ENCODE measurements around the gene KCNH1.

The KCNH1 gene

GRCh38 chr1:210731193-210731592 lies 402.8 kb downstream of the KCNH1 start:
- peak in 1 of 2 experiments; percentile 36 for DNase-seq (ENCODE audit: low read depth in 1 of 2, low spot score in 1 of 2)
- TF ChIP-seq JUND (IDR thresholded peaks at IDR 0.05; ENCODE audit: low read depth) = no peak
- in situ Hi-C loops (cut with HindIII; ENCODE audit: low pct_unique_long_range_greater_than_20kb, low sequenced_read_pairs) = no loop called here

GRCh38 chr1:210730023-210730422 lies 403.9 kb downstream of the KCNH1 start:
- DNase-seq (ENCODE audit: low read depth in 1 of 2, low spot score in 1 of 2) = peak in 1 of 2 experiments; percentile 50
- no peak; the same call in 1 of the 2 replicates for TF ChIP-seq JUND (IDR thresholded peaks at IDR 0.05; ENCODE audit: low read depth)
- in situ Hi-C loops (cut with HindIII; ENCODE audit: low pct_unique_long_range_greater_than_20kb, low sequenced_read_pairs) = no loop called here

DNA sequence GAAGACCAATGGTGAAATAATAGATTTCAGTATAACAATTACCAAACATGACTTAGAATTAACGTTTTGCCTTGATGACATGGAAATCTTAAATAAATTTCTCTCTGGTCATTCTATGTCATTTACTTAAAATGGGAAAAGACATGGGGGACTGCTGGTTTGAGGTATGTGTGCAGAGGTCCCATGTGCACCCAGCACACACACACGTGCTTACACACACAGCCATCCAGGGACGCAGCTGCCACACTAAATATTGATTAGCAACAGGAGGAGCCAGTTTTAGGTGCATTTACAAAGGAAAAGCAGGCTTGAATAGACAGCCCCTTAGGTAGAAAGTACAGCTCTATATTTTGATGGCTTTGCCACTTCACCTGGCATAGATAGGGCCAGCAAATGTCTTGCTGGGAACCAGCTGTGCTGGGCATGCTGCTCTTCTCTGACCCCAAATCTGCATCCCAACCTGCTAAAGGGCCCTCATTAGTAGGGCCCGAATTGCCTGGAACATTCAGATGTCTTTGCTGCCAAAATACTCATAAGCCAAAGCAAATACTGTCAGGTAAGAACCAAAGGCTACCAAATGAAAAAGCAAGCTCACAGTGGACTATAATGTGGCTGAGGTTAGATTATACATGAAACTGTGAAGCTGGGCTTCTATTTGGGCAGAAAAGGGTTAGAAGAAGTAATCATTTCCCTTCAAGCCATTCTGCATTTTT lies 405.4 kb downstream of the KCNH1 start:
- DNase-seq (ENCODE audit: low read depth in 1 of 2, low spot score in 1 of 2) = no peak
- in situ Hi-C loops (cut with HindIII; ENCODE audit: low pct_unique_long_range_greater_than_20kb, low sequenced_read_pairs) = no loop called here
- TF ChIP-seq JUND (IDR thresholded peaks at IDR 0.05; ENCODE audit: low read depth) = no peak

DNA sequence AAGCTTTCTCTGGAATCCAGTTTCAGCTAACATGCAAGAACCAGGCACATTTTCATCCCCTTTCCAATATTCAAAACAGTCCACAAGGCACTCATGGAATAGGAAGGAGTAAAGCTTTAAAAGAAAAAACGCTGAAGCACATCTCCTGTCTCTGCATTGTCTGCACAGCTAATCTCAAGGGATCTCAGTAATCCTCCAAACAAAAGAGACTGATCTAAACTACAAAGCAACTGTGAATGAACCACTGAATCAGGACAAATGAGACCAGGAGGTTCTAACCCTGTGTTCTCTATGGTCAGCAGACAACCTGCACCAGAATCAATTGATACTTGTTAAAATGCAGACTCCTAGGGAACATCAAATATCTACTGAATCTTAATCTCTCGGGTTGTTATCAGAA lies 406.2 kb downstream of the KCNH1 start:
- no peak for DNase-seq (ENCODE audit: low read depth in 1 of 2, low spot score in 1 of 2)
- TF ChIP-seq JUND (IDR thresholded peaks at IDR 0.05; ENCODE audit: low read depth) = no peak
- in situ Hi-C loops (cut with HindIII; ENCODE audit: low pct_unique_long_range_greater_than_20kb, low sequenced_read_pairs) = no loop called here

- TF ChIP-seq JUND (IDR thresholded peaks at IDR 0.05; ENCODE audit: low read depth) = no peak
- in situ Hi-C loops (cut with HindIII; ENCODE audit: low pct_unique_long_range_greater_than_20kb, low sequenced_read_pairs) = no loop called here
- DNase-seq (ENCODE audit: low read depth in 1 of 2, low spot score in 1 of 2) = peak; percentile 21 to 86
Measured at GRCh38 chr1:210726621-210727020, 407.3 kb downstream of the KCNH1 start.

- no peak for TF ChIP-seq JUND (IDR thresholded peaks at IDR 0.05; ENCODE audit: low read depth)
- in situ Hi-C loops (cut with HindIII; ENCODE audit: low pct_unique_long_range_greater_than_20kb, low sequenced_read_pairs) = no loop called here
- DNase-seq (ENCODE audit: low read depth in 1 of 2, low spot score in 1 of 2) = no peak
Measured at GRCh38 chr1:210724768-210725167, 409.2 kb downstream of the KCNH1 start.

DNA sequence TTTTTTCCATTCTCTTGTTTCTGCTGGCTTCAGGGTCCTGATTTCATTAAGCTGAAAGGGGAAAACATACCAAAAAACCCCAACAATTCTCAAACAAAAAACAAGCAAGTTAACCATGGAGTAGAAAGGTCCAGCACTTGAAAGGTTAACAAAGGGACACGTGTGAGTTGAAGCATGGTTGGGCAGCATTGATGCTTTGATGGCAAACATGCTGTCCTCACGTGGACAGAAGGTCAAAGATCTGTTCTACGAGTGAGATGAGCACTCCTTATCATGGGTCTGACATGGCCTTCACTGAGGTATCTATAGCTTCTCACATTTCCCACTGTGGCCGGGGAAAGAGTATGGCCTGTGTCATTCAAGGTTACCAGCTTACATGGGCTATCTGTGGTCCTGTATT lies 410.3 kb downstream of the KCNH1 start:
- no peak for TF ChIP-seq JUND (IDR thresholded peaks at IDR 0.05; ENCODE audit: low read depth)
- DNase-seq (ENCODE audit: low read depth in 1 of 2, low spot score in 1 of 2) = no peak
- in situ Hi-C loops (cut with HindIII; ENCODE audit: low pct_unique_long_range_greater_than_20kb, low sequenced_read_pairs) = no loop called here

DNA sequence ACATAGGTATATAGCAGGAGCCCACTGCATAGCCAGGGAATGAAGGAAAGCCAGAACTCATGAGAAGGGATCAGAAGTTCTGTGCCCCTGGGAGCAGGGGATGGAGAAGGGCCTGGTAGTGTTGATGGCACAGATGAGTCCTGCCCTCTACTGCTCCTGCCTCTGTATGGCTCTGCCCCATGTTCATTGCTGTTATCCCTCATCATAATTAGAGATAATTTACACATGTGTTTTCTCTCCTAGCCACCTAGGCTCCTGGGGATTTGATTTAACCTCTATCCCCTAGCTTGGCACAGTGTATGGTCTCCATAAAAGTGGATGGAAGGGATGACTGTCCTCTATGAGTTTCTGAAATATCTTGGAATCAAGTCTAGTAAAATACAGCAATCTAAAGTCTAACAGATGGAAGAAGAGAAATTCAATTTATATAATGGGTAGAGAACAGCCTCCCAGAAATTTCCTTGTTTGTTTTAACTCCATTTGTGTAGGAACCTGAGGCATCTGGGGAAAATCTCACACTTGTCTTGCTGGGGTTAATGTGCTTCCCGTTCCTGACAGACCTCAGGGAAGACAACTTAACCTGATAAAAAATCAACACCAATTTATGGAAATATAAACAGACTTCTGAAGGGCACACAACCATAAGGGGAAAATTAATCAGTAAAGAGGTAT lies 411.4 kb downstream of the KCNH1 start:
- in situ Hi-C loops (cut with HindIII; ENCODE audit: low pct_unique_long_range_greater_than_20kb, low sequenced_read_pairs) = no loop called here
- no peak for DNase-seq (ENCODE audit: low read depth in 1 of 2, low spot score in 1 of 2)

GRCh38 chr1:210715072-210715471 lies 418.9 kb downstream of the KCNH1 start:
- DNase-seq (ENCODE audit: low read depth in 1 of 2, low spot score in 1 of 2) = no peak
- in situ Hi-C loops (cut with HindIII; ENCODE audit: low pct_unique_long_range_greater_than_20kb, low sequenced_read_pairs) = no loop called here
- TF ChIP-seq JUND (IDR thresholded peaks at IDR 0.05; ENCODE audit: low read depth) = no peak

More for the DNA sequence above, 411.4 kb downstream of the KCNH1 start:
- TF ChIP-seq JUND (IDR thresholded peaks at IDR 0.05; ENCODE audit: low read depth) = no peak

GRCh38 chr1:210711825-210712612 lies 421.9 kb downstream of the KCNH1 start:
- TF ChIP-seq JUND (IDR thresholded peaks at IDR 0.05; ENCODE audit: low read depth) = no peak
- DNase-seq (ENCODE audit: low read depth in 1 of 2, low spot score in 1 of 2) = peak in 1 of 2 experiments; percentile 78
- in situ Hi-C loops (cut with HindIII; ENCODE audit: low pct_unique_long_range_greater_than_20kb, low sequenced_read_pairs) = no loop called here

DNA sequence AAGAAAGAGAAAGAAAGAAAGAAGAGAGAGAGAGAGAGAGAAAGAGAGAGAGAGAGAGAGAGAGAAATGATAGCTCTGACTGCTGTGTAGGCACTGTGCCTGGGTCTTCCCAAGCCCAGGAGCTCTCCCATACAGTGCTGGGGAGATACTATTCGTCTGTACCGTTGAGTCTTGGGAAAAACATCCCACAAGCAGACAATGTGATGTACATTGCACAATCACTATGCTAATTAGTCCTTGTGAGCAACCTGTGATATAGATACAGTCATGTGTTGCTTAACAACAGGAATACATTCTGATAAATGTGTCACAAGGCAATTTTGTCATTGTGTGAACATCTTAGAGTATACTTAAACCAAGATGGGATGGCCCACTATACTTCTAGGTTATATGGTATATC lies 424.2 kb downstream of the KCNH1 start:
- in situ Hi-C loops (cut with HindIII; ENCODE audit: low pct_unique_long_range_greater_than_20kb, low sequenced_read_pairs) = no loop called here
- TF ChIP-seq JUND (IDR thresholded peaks at IDR 0.05; ENCODE audit: low read depth) = no peak
- no peak for DNase-seq (ENCODE audit: low read depth in 1 of 2, low spot score in 1 of 2)

DNA sequence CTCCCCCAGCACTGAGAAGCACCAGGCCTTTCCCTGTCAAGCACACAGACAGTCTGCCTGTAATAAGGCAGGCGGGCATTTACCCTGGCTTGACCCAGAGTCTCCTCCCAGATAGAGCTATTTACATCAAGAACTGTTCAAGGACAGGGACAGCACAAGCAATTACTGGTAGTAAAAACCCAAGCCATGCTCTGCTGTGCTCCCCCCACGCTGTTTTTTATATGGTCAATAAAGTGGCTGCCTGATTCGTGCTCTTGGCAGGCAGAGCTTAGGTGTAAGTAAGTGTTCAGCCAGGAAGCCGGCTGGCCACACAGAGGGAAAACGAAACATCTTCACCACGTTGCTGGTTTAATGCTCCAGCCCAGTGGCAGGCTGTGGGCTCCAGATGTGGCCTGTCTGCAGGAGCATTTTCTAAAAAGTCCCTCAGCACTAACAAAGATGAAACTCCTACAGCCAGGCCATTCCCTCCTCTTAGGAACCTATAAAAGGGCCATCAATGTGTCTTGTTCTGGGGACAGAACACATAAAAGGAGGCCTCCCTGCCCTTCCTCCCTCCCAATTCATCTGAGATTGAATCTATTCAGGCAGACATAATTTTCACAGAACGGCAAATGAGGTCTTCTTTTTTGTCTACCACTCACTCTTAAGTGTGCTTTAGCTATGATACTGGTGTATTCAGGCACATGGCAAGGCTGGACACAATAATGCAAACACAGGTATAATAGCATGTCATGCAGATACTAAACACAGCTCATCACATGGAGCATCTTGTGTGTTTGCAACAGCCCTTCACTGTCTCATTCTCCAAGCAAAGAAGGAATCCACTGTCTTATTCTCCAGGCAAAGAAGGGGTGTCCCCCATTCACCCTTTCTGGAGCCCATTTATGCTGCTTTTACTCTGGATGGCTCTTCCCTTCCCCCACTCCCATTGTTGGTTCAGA lies 426.4 kb downstream of the KCNH1 start:
- DNase-seq (ENCODE audit: low read depth in 1 of 2, low spot score in 1 of 2) = no peak
- in situ Hi-C loops (cut with HindIII; ENCODE audit: low pct_unique_long_range_greater_than_20kb, low sequenced_read_pairs) = no loop called here

More for the DNA sequence above, 426.4 kb downstream of the KCNH1 start:
- TF ChIP-seq JUND (IDR thresholded peaks at IDR 0.05; ENCODE audit: low read depth) = no peak

All from T47D (cell line).